ENCODE measurements around the gene ISOC2. TPM values are rescaled to one million over a fixed set of nuclear protein-coding genes. Genes with fewer than 3 reads are reported as not detected.
A peak's percentile ranks its signal among the peaks of the same experiment; 100 is the strongest.

The ISOC2 gene
- total RNA-seq, 1 donor from 2014 or later, result 14.8 TPM

DNA sequence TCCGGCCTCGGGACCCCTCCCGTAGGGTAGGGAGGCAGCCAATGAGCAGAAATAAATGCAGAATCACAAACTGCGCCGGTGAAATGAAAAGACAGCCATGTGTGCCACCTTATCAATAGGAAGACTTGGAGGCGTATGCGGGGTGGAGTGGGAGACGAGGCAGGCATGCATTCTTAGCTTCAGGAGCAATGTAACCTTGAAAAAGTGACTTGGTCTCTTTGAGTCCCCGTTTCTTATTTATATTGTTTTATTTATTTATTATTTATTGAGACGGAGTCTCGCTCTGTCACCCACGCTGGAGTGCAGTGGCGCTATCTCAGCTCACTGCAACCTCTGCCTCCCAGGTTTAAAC lies 42.8 kb upstream of the ISOC2 start:
- no peak overlapping the region for H3K27ac Mint-ChIP-seq
- no peaks in the 10 kb centered on the region for H3K79me2 ChIP-seq (ENCODE audit: low read depth)
- H3K4me2 ChIP-seq, result no peak overlapping the region
- DNase-seq (ENCODE audit: low spot score), result no peak
- no peak overlapping the region for H3K27ac ChIP-seq
- peaks cover 12% of the 10 kb centered on the region for H3K27me3 Mint-ChIP-seq (ENCODE audit: insufficient read depth, low read depth)
- no peaks in the 10 kb centered on the region for H3K36me3 ChIP-seq
- H3F3A ChIP-seq (ENCODE audit: low read depth), result no peaks in the 10 kb centered on the region
- no peaks in the 10 kb centered on the region for H3K4me1 ChIP-seq
- TF ChIP-seq EZH2 (IDR thresholded peaks at IDR 0.05) (no peak), EZH2phosphoT487 (IDR thresholded peaks at IDR 0.05) (no peak)
- TF ChIP-seq, protein P1, sequence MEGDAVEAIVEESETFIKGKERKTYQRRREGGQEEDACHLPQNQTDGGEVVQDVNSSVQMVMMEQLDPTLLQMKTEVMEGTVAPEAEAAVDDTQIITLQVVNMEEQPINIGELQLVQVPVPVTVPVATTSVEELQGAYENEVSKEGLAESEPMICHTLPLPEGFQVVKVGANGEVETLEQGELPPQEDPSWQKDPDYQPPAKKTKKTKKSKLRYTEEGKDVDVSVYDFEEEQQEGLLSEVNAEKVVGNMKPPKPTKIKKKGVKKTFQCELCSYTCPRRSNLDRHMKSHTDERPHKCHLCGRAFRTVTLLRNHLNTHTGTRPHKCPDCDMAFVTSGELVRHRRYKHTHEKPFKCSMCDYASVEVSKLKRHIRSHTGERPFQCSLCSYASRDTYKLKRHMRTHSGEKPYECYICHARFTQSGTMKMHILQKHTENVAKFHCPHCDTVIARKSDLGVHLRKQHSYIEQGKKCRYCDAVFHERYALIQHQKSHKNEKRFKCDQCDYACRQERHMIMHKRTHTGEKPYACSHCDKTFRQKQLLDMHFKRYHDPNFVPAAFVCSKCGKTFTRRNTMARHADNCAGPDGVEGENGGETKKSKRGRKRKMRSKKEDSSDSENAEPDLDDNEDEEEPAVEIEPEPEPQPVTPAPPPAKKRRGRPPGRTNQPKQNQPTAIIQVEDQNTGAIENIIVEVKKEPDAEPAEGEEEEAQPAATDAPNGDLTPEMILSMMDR (IDR thresholded peaks at IDR 0.05), result no peak
- peaks cover 14% of the 10 kb centered on the region for H3K9me3 Mint-ChIP-seq
- no peak overlapping the region for H2AFZ ChIP-seq (replicated peaks)
- H3K27me3 ChIP-seq, result peaks cover 35% of the 10 kb centered on the region
- peaks cover 7% of the 10 kb centered on the region for H3K4me1 Mint-ChIP-seq
- no peaks in the 10 kb centered on the region for H3K9me3 ChIP-seq (ENCODE audit: low read depth)
- H3K36me3 Mint-ChIP-seq, result peaks cover 9% of the 10 kb centered on the region
- no peak overlapping the region for H3K9ac ChIP-seq
- H4K20me1 ChIP-seq (ENCODE audit: low read depth), result no peaks in the 10 kb centered on the region
- H3K4me3 ChIP-seq, result no peak overlapping the region
- H3K4me3 Mint-ChIP-seq, result no peak overlapping the region

DNA sequence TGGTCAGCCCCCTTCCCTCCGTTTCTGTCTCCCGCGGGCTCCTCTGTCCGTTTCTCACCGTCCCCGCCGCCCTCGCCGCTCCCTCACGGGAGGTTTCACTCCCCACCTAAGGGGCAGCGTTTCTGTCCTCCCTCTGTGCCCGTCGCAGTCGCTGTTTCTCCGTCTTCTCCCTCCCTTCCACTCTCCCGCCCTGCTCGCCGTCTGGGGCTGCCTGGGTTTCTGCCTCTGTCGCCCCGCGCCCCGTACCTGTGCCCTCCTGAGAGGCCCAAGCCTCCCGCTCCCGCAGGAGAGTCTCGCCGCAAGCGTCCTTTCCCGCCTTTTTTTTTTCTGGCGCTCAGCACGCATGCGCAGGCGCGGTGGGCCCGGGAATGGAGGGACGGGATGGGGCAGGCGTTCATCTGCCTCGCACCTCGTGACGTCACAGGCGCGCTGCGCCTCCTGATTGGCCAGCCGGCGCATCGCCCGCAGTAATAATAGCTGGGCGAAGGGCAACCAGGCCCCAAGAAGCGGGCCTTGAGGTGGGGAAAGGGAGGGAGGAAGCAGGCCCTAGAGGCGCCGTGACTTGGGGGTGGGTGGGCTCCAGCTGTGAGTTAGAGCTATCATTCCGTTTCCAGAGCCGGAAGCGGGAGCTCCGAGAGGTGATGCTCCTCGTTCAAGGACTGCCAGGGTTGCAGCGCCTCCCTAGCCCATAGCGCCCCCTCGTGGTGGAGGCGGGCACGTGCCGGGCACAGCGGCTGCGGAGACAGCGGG lies 42.2 kb upstream of the ISOC2 start:
- Mint-ChIP-seq H3K4me3 (peak overlapping the region; percentile 65), H3K27me3 (ENCODE audit: insufficient read depth, low read depth) (peaks cover 12% of the 10 kb centered on the region), H3K9me3 (peaks cover 14% of the 10 kb centered on the region), H3K36me3 (peaks cover 9% of the 10 kb centered on the region), H3K27ac (no peak overlapping the region), H3K4me1 (peaks cover 11% of the 10 kb centered on the region)
- Histone ChIP-seq H3K36me3 (no peaks in the 10 kb centered on the region), H4K20me1 (ENCODE audit: low read depth) (no peaks in the 10 kb centered on the region), H3K4me2 (no peak overlapping the region), H3K4me3 (no peak overlapping the region), H3K4me1 (no peaks in the 10 kb centered on the region), H3K9ac (no peak overlapping the region), H3K9me3 (ENCODE audit: low read depth) (no peaks in the 10 kb centered on the region), H2AFZ (replicated peaks) (peak overlapping the region; percentile 89), H3K79me2 (ENCODE audit: low read depth) (no peaks in the 10 kb centered on the region), H3K27me3 (peaks cover 35% of the 10 kb centered on the region), H3F3A (ENCODE audit: low read depth) (no peaks in the 10 kb centered on the region), H3K27ac (no peak overlapping the region)
- peak; percentile 97 for DNase-seq (ENCODE audit: low spot score)
- TF ChIP-seq EZH2phosphoT487 (IDR thresholded peaks at IDR 0.05), result no peak
- TF ChIP-seq EZH2 (IDR thresholded peaks at IDR 0.05), result no peak
- TF ChIP-seq, protein P1 (IDR thresholded peaks at IDR 0.05), result peak; percentile 100

DNA sequence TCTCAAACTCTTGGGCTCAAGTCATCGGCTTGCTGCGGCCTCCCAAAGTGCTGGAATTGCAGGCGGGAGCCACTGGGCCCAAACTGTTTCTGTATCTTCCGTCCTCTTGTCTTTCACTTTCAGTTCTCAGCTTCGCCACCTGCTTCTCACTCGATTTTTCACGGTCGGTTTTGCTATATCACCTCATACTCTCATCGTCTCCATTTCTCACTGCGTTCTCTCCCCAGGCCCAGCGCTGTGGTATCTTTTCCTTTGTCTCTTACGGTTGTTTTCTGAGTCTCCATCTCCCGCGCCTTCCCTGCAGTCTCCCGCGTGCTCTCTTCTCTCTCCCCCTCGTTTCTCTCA lies 41.7 kb upstream of the ISOC2 start:
- no peaks in the 10 kb centered on the region for H4K20me1 ChIP-seq (ENCODE audit: low read depth)
- H3K27me3 ChIP-seq, result peaks cover 35% of the 10 kb centered on the region
- H3K36me3 ChIP-seq, result no peaks in the 10 kb centered on the region
- H2AFZ ChIP-seq (replicated peaks), result no peak overlapping the region
- H3K4me2 ChIP-seq, result no peak overlapping the region
- Mint-ChIP-seq H3K9me3 (peaks cover 14% of the 10 kb centered on the region), H3K4me1 (peaks cover 13% of the 10 kb centered on the region), H3K27me3 (ENCODE audit: insufficient read depth, low read depth) (peaks cover 12% of the 10 kb centered on the region), H3K27ac (no peak overlapping the region), H3K4me3 (peak overlapping the region; percentile 28), H3K36me3 (peaks cover 9% of the 10 kb centered on the region)
- no peak for DNase-seq (ENCODE audit: low spot score)
- H3K9ac ChIP-seq, result no peak overlapping the region
- TF ChIP-seq EZH2 (IDR thresholded peaks at IDR 0.05) (no peak), EZH2phosphoT487 (IDR thresholded peaks at IDR 0.05) (no peak)
- TF ChIP-seq, protein P1 (IDR thresholded peaks at IDR 0.05), result no peak
- no peak overlapping the region for H3K27ac ChIP-seq
- no peaks in the 10 kb centered on the region for H3K4me1 ChIP-seq
- H3K79me2 ChIP-seq (ENCODE audit: low read depth), result no peaks in the 10 kb centered on the region
- H3K4me3 ChIP-seq, result no peak overlapping the region
- no peaks in the 10 kb centered on the region for H3K9me3 ChIP-seq (ENCODE audit: low read depth)
- H3F3A ChIP-seq (ENCODE audit: low read depth), result no peaks in the 10 kb centered on the region
